ACHN (cell line): ENCODE results near the gene RB1.
"Not testable (repeated sequence)": the region's sequence is repeated elsewhere in the genome, so short reads cannot be mapped to it uniquely, and the experiment has no call there.

Source experiments
- DNase-seq: peaks from one replicate; pipeline ENCODE4 v3.0.0-alpha.2; 2015
- in situ Hi-C: cut with HindIII; loops from 2 replicates; pipeline ENCODE4 v1.10.0; 2017; ENCODE audit warnings: low sequenced_read_pairs, low pct_ligation_motif_present, low pct_unique_long_range_greater_than_20kb

The RB1 gene

DNA sequence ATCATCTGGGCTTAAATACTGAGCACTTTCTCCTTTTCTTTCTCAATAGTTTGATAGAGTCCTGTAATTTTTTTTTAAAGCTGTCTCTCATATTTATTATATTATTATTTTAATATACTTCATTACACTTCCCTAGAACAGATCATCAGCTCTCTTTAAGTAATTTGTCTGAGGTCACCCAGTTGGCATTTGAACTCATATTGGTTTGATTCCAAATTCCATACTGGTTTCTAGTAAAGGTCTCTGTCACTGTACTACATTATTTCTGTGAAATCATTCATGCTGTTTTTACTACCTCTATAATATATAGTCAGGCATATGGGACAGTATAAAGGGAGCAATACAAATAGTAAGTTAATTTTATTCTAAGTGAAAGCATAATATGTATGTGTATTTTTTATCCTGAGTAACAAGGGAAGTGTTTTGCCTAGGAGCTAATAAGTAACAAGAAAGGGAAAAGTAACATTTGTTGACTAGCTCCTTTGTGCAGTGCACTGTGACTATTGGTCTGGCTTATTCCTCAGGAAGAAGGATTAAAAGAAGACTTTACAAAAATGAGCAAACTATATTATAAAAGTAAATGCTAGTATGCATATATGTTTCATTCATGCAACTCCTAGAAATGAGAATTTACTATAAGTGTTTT lies 95.0 kb downstream of the RB1 start:
- in situ Hi-C loops = no loop called here
- DNase-seq = peak; percentile 54

DNA sequence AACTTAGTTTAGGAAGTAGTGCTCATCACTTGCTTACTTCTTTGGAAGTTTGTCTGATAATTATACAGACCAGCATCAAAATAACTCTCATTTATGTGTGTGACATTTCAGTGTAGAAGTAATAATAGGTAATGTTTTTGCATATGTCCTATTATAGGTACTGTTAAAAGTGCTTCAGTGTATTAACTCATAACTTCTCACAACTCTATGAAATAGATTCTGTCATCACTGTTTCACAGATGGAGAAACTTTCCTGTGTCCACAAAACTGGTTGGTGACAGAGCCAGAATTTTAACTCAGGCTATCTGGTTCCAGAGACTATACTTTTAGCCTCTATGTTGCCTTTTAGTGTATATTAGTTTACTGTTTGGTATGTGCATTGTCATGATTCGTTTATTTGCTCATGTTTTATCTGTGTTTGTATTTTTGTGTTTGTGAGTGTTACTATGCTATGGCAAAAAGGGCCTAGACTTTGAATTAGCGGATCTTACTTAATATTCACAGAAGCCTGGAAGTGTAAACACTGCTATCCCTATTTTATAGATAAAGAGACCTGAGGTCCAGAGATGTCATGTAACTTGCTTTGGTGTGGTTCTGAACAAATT lies 96.6 kb downstream of the RB1 start:
- in situ Hi-C loops = no loop called here
- no peak for DNase-seq

- in situ Hi-C loops = no loop called here
- no peak for DNase-seq
These were observed 97.3 kb downstream of the RB1 start for GRCh38 chr13:48400850-48401291.

GRCh38 chr13:48401480-48401879 lies 97.9 kb downstream of the RB1 start:
- in situ Hi-C loops = no loop called here
- no peak for DNase-seq

- in situ Hi-C loops = no loop called here
These were observed 98.9 kb downstream of the RB1 start for GRCh38 chr13:48402325-48402932.

DNA sequence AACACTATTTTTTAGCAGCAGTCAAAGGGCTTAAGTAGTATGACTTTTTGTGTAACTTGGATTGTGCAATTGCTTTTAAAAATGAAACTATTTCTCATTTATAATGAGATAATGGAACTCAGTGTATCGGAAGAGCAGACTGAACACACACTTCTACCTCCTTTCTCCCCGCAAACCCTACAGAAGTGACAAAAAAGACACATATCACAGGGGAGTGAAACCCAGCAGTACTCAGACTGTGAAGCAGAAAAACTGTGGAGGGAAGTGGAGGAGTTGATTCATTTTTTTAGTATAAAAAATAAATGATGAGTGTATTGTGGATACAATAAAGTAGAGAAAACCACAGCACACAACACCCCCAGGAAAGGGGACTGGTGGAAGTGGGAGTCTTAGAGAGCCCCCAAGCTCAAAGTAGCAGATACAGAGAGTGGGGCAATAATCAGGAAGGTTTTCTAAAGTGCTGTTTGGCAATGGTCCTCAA lies 99.6 kb downstream of the RB1 start:
- in situ Hi-C loops = no loop called here
- DNase-seq = no peak

More at GRCh38 chr13:48402325-48402932, 98.9 kb downstream of the RB1 start:
- DNase-seq = no peak

DNA sequence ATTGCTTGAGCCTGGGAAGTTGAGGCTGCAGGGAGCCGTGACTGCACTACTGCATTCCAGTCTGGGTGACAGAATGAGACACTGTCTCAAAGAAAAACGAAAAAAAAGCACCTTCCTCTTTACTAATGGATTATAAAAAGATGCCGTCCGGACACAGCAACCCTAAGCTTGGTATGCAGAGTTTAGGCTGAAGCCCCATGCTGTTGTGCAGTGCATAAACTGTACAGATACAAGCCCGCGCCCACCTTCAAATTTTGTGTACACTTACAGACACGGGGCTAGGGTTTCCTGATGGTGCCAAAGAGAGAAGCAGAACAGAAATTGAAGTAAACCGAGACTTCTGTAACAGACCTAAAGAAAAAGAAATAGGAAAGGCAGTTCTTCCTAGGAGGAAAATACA lies 100.4 kb downstream of the RB1 start:
- no peak for DNase-seq
- in situ Hi-C loops = no loop called here

DNA sequence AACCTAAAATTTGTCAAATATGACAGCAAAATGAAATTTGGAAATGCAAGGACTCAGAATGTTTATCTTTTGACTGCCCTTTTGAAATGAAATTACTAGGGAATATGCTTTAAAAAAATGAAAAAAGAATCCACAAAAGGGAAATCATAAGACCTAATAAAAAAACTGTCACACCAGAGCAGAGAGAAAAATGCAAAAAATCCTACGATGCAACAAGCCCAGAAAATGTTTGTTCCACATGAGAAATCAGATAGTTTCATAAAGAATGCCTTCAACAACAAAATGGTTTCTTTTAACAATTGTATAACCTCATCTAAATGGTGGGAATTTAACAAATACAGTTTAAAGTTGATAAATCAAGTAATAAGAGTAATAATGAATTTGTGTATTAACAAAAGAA lies 101.4 kb downstream of the RB1 start:
- DNase-seq = no peak
- in situ Hi-C loops = no loop called here

DNA sequence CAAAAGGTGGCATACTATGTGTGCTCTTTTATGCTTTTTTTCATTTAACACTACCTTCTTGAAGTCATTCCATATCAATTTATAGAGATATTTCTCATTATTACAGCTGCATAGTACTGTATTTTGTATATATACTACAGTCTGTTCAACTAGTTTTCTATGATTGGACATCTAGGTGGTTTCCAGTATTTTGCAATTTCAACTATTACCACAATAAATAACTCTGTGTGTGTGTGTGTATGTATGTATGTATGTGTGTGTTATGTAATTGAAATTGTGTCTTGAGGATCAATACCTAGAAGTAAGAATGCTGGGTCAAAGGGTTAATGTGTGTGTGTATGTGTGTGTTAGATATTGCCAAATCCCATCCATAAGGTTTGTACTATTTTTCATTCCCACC lies 102.3 kb downstream of the RB1 start:
- in situ Hi-C loops = no loop called here

GRCh38 chr13:48410199-48410598 lies 106.6 kb downstream of the RB1 start:
- in situ Hi-C loops = no loop called here
- DNase-seq = no peak

More for the DNA sequence above, 102.3 kb downstream of the RB1 start:
- DNase-seq = no peak

GRCh38 chr13:48411147-48411794 lies 107.7 kb downstream of the RB1 start:
- in situ Hi-C loops = no loop called here
- no peak for DNase-seq

GRCh38 chr13:48411841-48412531 lies 108.4 kb downstream of the RB1 start:
- peak; percentile 17 for DNase-seq
- in situ Hi-C loops = no loop called here

DNA sequence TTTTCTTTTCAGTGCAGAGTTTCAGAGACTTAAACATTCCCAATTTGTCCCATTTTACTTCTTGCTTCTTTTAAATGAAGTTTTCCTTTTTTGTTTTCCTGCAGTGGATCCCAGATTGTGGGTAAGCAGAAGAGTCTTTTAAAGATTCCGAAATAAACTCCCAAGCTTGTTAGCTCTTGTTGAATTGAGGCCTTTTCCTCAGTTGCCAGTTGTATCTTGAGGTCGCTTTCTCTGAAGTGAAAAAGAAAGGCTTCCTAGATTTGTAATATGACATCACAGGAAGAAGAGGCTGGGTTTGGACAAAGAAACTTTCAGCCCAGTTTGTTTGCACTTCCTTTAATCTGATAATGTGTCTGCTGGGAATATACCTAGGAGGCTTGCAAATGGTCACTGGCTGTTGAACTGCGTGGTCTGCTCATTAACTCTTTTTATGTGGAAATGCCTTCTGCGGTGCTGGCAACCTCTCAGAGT lies 109.4 kb downstream of the RB1 start, which contains the start of gene LPAR6:
Gene LPAR6, minus strand, starts transcription at position 233 of the 471 bp plus-strand sequence. CDS start 690 bp downstream, outside the sequence.
- peak; percentile 60 for DNase-seq
- in situ Hi-C loops = no loop called here

- DNase-seq = no peak
- in situ Hi-C loops = no loop called here
These were observed 111.0 kb downstream of the RB1 start for GRCh38 chr13:48414501-48414900.

DNA sequence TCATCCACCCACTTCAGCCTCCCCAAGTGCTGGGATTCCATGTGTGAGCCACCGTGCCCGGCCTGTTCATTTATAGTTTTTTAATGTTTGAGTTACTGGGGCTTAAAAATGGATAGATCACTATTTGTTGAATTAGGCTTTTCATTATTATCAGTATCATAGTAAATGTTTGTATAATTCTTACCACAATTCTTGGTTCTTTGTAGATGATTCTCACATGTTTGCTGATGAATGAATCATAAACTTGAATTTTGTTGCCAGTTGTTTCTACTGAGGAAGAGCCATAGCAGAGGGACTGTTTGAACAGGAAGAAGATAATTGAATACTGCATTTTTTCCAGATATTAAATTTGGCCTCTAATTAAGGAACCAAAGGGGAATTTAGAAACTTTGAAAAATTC lies 112.0 kb downstream of the RB1 start:
- in situ Hi-C loops = no loop called here
- no peak for DNase-seq

- in situ Hi-C loops, DNase-seq: not testable (repeated sequence)
These were observed 118.5 kb downstream of the RB1 start for GRCh38 chr13:48422003-48422402.

- in situ Hi-C loops = no loop called here
- DNase-seq = no peak
These were observed 120.7 kb downstream of the RB1 start for GRCh38 chr13:48424212-48424611.

- in situ Hi-C loops = no loop called here
- no peak for DNase-seq
These were observed 122.5 kb downstream of the RB1 start for GRCh38 chr13:48426052-48426451.
